ENCODE data around the gene DBF4B. TPM values are rescaled to one million over a fixed set of nuclear protein-coding genes. Genes with fewer than 3 reads are reported as not detected.

The DBF4B gene
- total and polyA plus RNA-seq, 2 of the 13 experiments (the other 11 are each of a cell fraction or from before 2014, with no cell fraction given), result 11.7 to 13.2 TPM

- TF ChIP-seq ZNF646 (CRISPR knock-in tag; IDR thresholded peaks at IDR 0.05) (no peak), CENPBD1 (CRISPR knock-in tag; IDR thresholded peaks at IDR 0.05; ENCODE audit: borderline replicate concordance, low read depth) (no peak), HES4 (CRISPR knock-in tag; IDR thresholded peaks at IDR 0.05; ENCODE audit: borderline replicate concordance) (no peak), ZNF639 (CRISPR knock-in tag; conservative IDR thresholded peaks at IDR 0.05) (no peak), ZSCAN20 (CRISPR knock-in tag; IDR thresholded peaks at IDR 0.05; ENCODE audit: borderline replicate concordance) (no peak), NFKBIZ (CRISPR knock-in tag; IDR thresholded peaks at IDR 0.05) (peak; percentile 53; the same call in 1 of the 2 replicates), JUND (CRISPR knock-in tag; IDR thresholded peaks at IDR 0.05) (peak; percentile 82), DBP (CRISPR knock-in tag; IDR thresholded peaks at IDR 0.05; ENCODE audit: not compliant biosample characterization) (no peak), ZNF317 (CRISPR knock-in tag; IDR thresholded peaks at IDR 0.05) (peak; percentile 39; the same call in 1 of the 2 replicates), ATF2 (CRISPR knock-in tag; IDR thresholded peaks at IDR 0.05) (peak; percentile 84), SETDB1 (CRISPR knock-in tag; IDR thresholded peaks at IDR 0.05; ENCODE audit: borderline replicate concordance) (no peak), ZNF101 (CRISPR knock-in tag; IDR thresholded peaks at IDR 0.05; ENCODE audit: borderline replicate concordance, low read depth) (no peak), HOMEZ (CRISPR knock-in tag; IDR thresholded peaks at IDR 0.05; ENCODE audit: low read depth) (no peak), ARNTL (CRISPR knock-in tag; IDR thresholded peaks at IDR 0.05) (no peak)
Observed at GRCh38 chr17:44779211-44780025, 71.0 kb downstream of the DBF4B start (continued).

All from HepG2 (cell line).